B cell (primary cell): ENCODE measurements around the gene CELF4. TPM values are rescaled to one million over a fixed set of nuclear protein-coding genes. Genes with fewer than 3 reads are reported as not detected.

Source experiments
- ATAC-seq: fragments of 200-7000 bp; cut with Tn5 transposase; one replicate; pipeline ENCODE4 v1.10.0; 2021; ENCODE audit warnings: low read depth, mild to moderate bottlenecking, moderate number of reproducible peaks, moderate library complexity
- CTCF ChIA-PET: fragments of 350-600 bp; sonication (Branson Sonifier 250); formaldehyde crosslinking; loops from one replicate; lab custom pipeline; 2021; ENCODE audit warnings: antibody characterized with exemption, inconsistent platforms; lab: Charles Lee
- POLR2A ChIA-PET: fragments of 350-600 bp; sonication (Branson Sonifier 250); formaldehyde crosslinking; loops from one replicate; lab custom pipeline; 2021; ENCODE audit warnings: antibody characterized with exemption; lab: Charles Lee
- DNase-seq: peaks from one replicate; pipeline ENCODE4 v3.0.0; 2013
- H2AFZ ChIP-seq: 2 replicates; pipeline ENCODE4 v1.6.1; 2012; ENCODE audit warnings: mild to moderate bottlenecking, low read depth, low read length; ENCODE audit not compliant: insufficient read depth, poor library complexity, severe bottlenecking
- H3K27ac ChIP-seq, 2 donors: 1 replicate in 1 of 2; 2 replicates in 1 of 2; pipeline ENCODE4 v1.5.1; 2012 to 2013; ENCODE audit warnings: low read length in 2 of 2, mild to moderate bottlenecking in 2 of 2, moderate library complexity in 1 of 2
- H3K27me3 ChIP-seq, 4 experiments: fragments of 200-600 bp in 1 of 4; sonication (generic) in 1 of 4; replicated peaks in 1 of 4; 1 replicate in 2 of 4; 2 replicates in 2 of 4; pipeline versions ENCODE4 v1.6.1 to v1.7.0; 2013 to 2016; ENCODE audit warnings: low read length in 3 of 4, mild to moderate bottlenecking in 2 of 4, mixed read lengths in 1 of 4, moderate library complexity in 1 of 4; ENCODE audit not compliant: insufficient read depth in 4 of 4, control insufficient read depth in 3 of 4; ENCODE audit errors: control extremely low read depth in 1 of 4
- H3K36me3 ChIP-seq, 2 experiments: replicated peaks in 1 of 2; 1 replicate in 1 of 2; 2 replicates in 1 of 2; pipeline versions ENCODE4 v1.6.1 to v1.7.1; 2013; ENCODE audit warnings: low read length in 1 of 2; ENCODE audit not compliant: insufficient read depth in 2 of 2, control insufficient read depth in 1 of 2; ENCODE audit errors: control extremely low read depth in 1 of 2, extremely low read depth in 1 of 2
- H3K4me1 ChIP-seq, 2 donors: fragments of 200-600 bp in 1 of 2; sonication (generic) in 1 of 2; 1 replicate in 1 of 2; 2 replicates in 1 of 2; pipeline versions ENCODE4 v1.5.1 to v1.6.1; 2013 to 2017; ENCODE audit warnings: low read length in 2 of 2; ENCODE audit not compliant: control insufficient read depth in 2 of 2, insufficient read depth in 2 of 2
- H3K4me2 ChIP-seq: replicated peaks from 2 replicates; pipeline ENCODE3; 2012; ENCODE audit warnings: mild to moderate bottlenecking, low read depth, low read length; ENCODE audit not compliant: poor library complexity, severe bottlenecking
- H3K4me3 ChIP-seq, 5 experiments: fragments of 200-600 bp in 1 of 5; sonication (generic) in 1 of 5; 1 replicate in 3 of 5; 2 replicates in 2 of 5; pipeline versions ENCODE4 v1.5.1 to v1.7.0; 2011 to 2016; ENCODE audit warnings: low read length in 4 of 5, mild to moderate bottlenecking in 4 of 5, low read depth in 2 of 5, control low read depth in 1 of 5, moderate library complexity in 1 of 5; ENCODE audit not compliant: insufficient read depth in 1 of 5; ENCODE audit errors: control extremely low read depth in 1 of 5, extremely low read depth in 1 of 5
- H3K79me2 ChIP-seq: fragments of 200-600 bp; sonication (generic); one replicate; pipeline ENCODE4 v1.6.0; 2016; ENCODE audit warnings: low read length; ENCODE audit not compliant: control insufficient read depth, insufficient read depth
- H3K9ac ChIP-seq: fragments of 200-600 bp; sonication (generic); 2 replicates; pipeline ENCODE4 v1.6.1; 2017; ENCODE audit warnings: mild to moderate bottlenecking, low read length, moderate library complexity
- H3K9me3 ChIP-seq, 3 donors: one replicate each; pipeline versions ENCODE4 v1.6.1 to v1.7.1; 2013; ENCODE audit warnings: low read length in 2 of 3; ENCODE audit not compliant: control insufficient read depth in 2 of 3, insufficient read depth in 1 of 3; ENCODE audit errors: control extremely low read depth in 1 of 3
- H4K20me1 ChIP-seq: 2 replicates; pipeline ENCODE4 v1.6.0; 2012; ENCODE audit warnings: mild to moderate bottlenecking, low read length; ENCODE audit not compliant: insufficient read depth, control insufficient read depth, poor library complexity, severe bottlenecking
- H3K27ac Mint-ChIP-seq: one replicate; pipeline ENCODE4 v1.8.0; 2021; ENCODE audit warnings: mixed read lengths
- H3K27me3 Mint-ChIP-seq: one replicate; pipeline ENCODE4 v1.8.0; 2021; ENCODE audit warnings: mixed read lengths
- H3K4me1 Mint-ChIP-seq: one replicate; pipeline ENCODE4 v1.8.0; 2021; ENCODE audit warnings: mixed read lengths
- H3K4me3 Mint-ChIP-seq: one replicate; pipeline ENCODE4 v1.8.0; 2021; ENCODE audit warnings: mixed read lengths
- H3K9me3 Mint-ChIP-seq: one replicate; pipeline ENCODE4 v1.8.0; 2022; ENCODE audit warnings: mixed read lengths; ENCODE audit not compliant: insufficient read depth
- CTCF ChIP-seq: fragments of 200-600 bp; IDR thresholded peaks from one replicate; pipeline ENCODE4 v1.8.0; 2022; ENCODE audit warnings: antibody characterized with exemption, mild to moderate bottlenecking
- EZH2 ChIP-seq: IDR thresholded peaks from 2 replicates; pipeline ENCODE4 v1.6.1; 2012; ENCODE audit warnings: borderline replicate concordance, low read depth, mild to moderate bottlenecking, moderate library complexity, low read length; ENCODE audit not compliant: insufficient read depth, poor library complexity, severe bottlenecking
- WGBS: methylation state at CpG from one replicate; pipeline ENCODE4 v1.1.5; 2013; ENCODE audit warnings: missing lambda C conversion rate; ENCODE audit not compliant: insufficient coverage; 5-methylcytosine and 5-hydroxymethylcytosine counted together
- intact Hi-C: fragments of 100-400 bp; cut with micrococcal nuclease; formaldehyde crosslinking; loops from one replicate; pipeline ENCODE4 v1.10.0; 2022
- polyA plus RNA-seq: library from polyadenylated mRNA; depleted of rRNA; stranded (reverse); fragments of >200 nt; gene quantifications from 2 replicates; pipeline ENCODE4 v1.2.3, GENCODE V29; 2012
- total RNA-seq, 2 donors: library from RNA; stranded (reverse); fragments of 120-200 nt in 1 of 2; gene quantifications; 1 replicate in 1 of 2; 2 replicates in 1 of 2; pipeline versions ENCODE4 v1.2.3 to v1.2.4, GENCODE V29; 2013 to 2022

Gene CELF4
- total and polyA plus RNA-seq, 2 donors (not counting 1 experiment from before 2014, with no cell fraction given), result not detected

GRCh38 chr18:37483221-37483971 lies 82.2 kb downstream of the CELF4 start:
- H3K27ac Mint-ChIP-seq, result no peak overlapping the region
- ChIA-PET CTCF (interaction anchor here (0.6 kb wide), 1 partner anchor 12 kb away, joined by 4 read pairs; no protein-coding TSS in a partner anchor), POLR2A (no interaction called here)
- no peak for TF ChIP-seq EZH2
- no peak for TF ChIP-seq CTCF
- H3K27me3 Mint-ChIP-seq, result peaks cover 48% of the 10 kb centered on the region
- H2AFZ ChIP-seq, result no peak overlapping the region
- no peaks in the 10 kb centered on the region for H3K9me3 Mint-ChIP-seq
- peaks cover 0 to 8% (median 0%) of the 10 kb centered on the region in 3 donors for H3K9me3 ChIP-seq
- no peak for ATAC-seq
- H3K9ac ChIP-seq, result no peak overlapping the region
- no peaks in the 10 kb centered on the region for H3K79me2 ChIP-seq
- H3K27me3 ChIP-seq, result peaks cover 0 to 39% (median 18%) of the 10 kb centered on the region in 4 experiments
- no peak overlapping the region for H3K4me3 Mint-ChIP-seq
- no peaks in the 10 kb centered on the region for H3K36me3 ChIP-seq
- H3K4me2 ChIP-seq, result no peak overlapping the region
- H3K4me3 ChIP-seq, result no peak overlapping the region
- H4K20me1 ChIP-seq, result no peaks in the 10 kb centered on the region
- intact Hi-C loops, result no loop called here
- H3K4me1 ChIP-seq, result peaks cover 0 to 5% of the 10 kb centered on the region in 2 donors
- H3K4me1 Mint-ChIP-seq, result peaks cover 10% of the 10 kb centered on the region
- DNase-seq, result no peak
- 61% methylated on average over 3 of the region's 12 CpGs for WGBS
- H3K27ac ChIP-seq, result no peak overlapping the region

- no peak overlapping the region for H3K27ac ChIP-seq
- WGBS, result 67% methylated on average over 1 of the region's 3 CpGs
- Mint-ChIP-seq H3K9me3 (no peaks in the 10 kb centered on the region), H3K4me3 (no peak overlapping the region), H3K4me1 (peaks cover 10% of the 10 kb centered on the region), H3K27me3 (peaks cover 42% of the 10 kb centered on the region), H3K27ac (no peak overlapping the region)
- peaks cover 0 to 33% (median 16%) of the 10 kb centered on the region in 4 experiments for H3K27me3 ChIP-seq
- no peaks in the 10 kb centered on the region for H3K36me3 ChIP-seq
- no peak overlapping the region for H3K9ac ChIP-seq
- H2AFZ ChIP-seq, result no peak overlapping the region
- no peaks in the 10 kb centered on the region for H3K79me2 ChIP-seq
- no peak overlapping the region for H3K4me3 ChIP-seq
- TF ChIP-seq EZH2, result no peak
- TF ChIP-seq CTCF, result no peak
- intact Hi-C loops, result no loop called here
- H3K4me2 ChIP-seq, result no peak overlapping the region
- POLR2A ChIA-PET, result no interaction called here
- H4K20me1 ChIP-seq, result no peaks in the 10 kb centered on the region
- DNase-seq, result no peak
- ATAC-seq, result no peak
- H3K4me1 ChIP-seq, result peaks cover 0 to 5% of the 10 kb centered on the region in 2 donors
- peaks cover 0 to 8% (median 0%) of the 10 kb centered on the region in 3 donors for H3K9me3 ChIP-seq
- CTCF ChIA-PET, result no interaction called here
Observed at GRCh38 chr18:37482433-37482832, 83.2 kb downstream of the CELF4 start.
